K562 (cell line): Measurements from ENCODE around the gene C19orf67. TPM values are rescaled to one million over a fixed set of nuclear protein-coding genes. Genes with fewer than 3 reads are reported as not detected.

Experiments
- ARID4B ChIP-seq: sonication (generic); formaldehyde crosslinking; IDR thresholded peaks from 2 replicates; pipeline ENCODE4 v1.8.0; 2022; ENCODE audit warnings: mild to moderate bottlenecking, missing genetic modification reagents
- CBX2 ChIP-seq: fragments of 200-600 bp; sonication (generic); IDR thresholded peaks from one replicate; pipeline ENCODE4 v1.6.1; 2012; ENCODE audit warnings: mild to moderate bottlenecking, low read length, inconsistent platforms; ENCODE audit not compliant: insufficient read depth, poor library complexity, severe bottlenecking
- CHD4 ChIP-seq: fragments of 200-600 bp; sonication (generic); IDR thresholded peaks from 3 replicates; pipeline ENCODE4 v1.6.1; 2012; ENCODE audit warnings: low read depth, mild to moderate bottlenecking, mixed read lengths, low read length, inconsistent platforms; ENCODE audit not compliant: insufficient read depth, insufficient replicate concordance, poor library complexity, severe bottlenecking
- CTCF ChIP-seq, 3 experiments: IDR thresholded peaks in 2 of 3; conservative IDR thresholded peaks in 1 of 3; 2 replicates each; pipeline ENCODE4 v1.5.1; 2011 to 2012; ENCODE audit warnings: low read length in 3 of 3, mild to moderate bottlenecking in 3 of 3, control low read depth in 2 of 3, improper control_type of control experiment in 1 of 3, inconsistent platforms in 1 of 3, low read depth in 1 of 3, mixed read lengths in 1 of 3, moderate library complexity in 1 of 3; ENCODE audit not compliant: insufficient read depth in 2 of 3
- GATAD2A ChIP-seq: fragments of 450-650 bp; IDR thresholded peaks from 2 replicates; pipeline ENCODE4 v1.6.1; 2017
- HES1 ChIP-seq: fragments of 450-650 bp; IDR thresholded peaks from 2 replicates; pipeline ENCODE4 v1.6.1; 2016; ENCODE audit warnings: low read depth, mild to moderate bottlenecking, moderate library complexity
- IRF9 ChIP-seq: fragments of 450-650 bp; IDR thresholded peaks from 2 replicates; pipeline ENCODE4 v1.6.1; 2016; ENCODE audit warnings: missing biosample characterization, missing genetic modification characterization
- MAX ChIP-seq: sonication (generic); formaldehyde crosslinking; IDR thresholded peaks from 2 replicates; pipeline ENCODE4 v1.9.0; 2022; ENCODE audit warnings: mild to moderate bottlenecking, missing genetic modification reagents
- NR2C1 ChIP-seq, 2 experiments: fragments of 450-650 bp; IDR thresholded peaks; 2 replicates each; pipeline ENCODE4 v1.6.1; 2017; ENCODE audit warnings: mild to moderate bottlenecking in 2 of 2, antibody characterized with exemption in 1 of 2, inconsistent platforms in 1 of 2, missing compliant biosample characterization in 1 of 2, missing genetic modification characterization in 1 of 2
- PBX2 ChIP-seq, 2 experiments: IDR thresholded peaks in 1 of 2; conservative IDR thresholded peaks in 1 of 2; 2 replicates each; pipeline ENCODE4 v1.6.1; 2016; ENCODE audit warnings: low read depth in 2 of 2, mild to moderate bottlenecking in 1 of 2, missing compliant biosample characterization in 1 of 2, missing genetic modification characterization in 1 of 2, moderate library complexity in 1 of 2
- SMARCA4 ChIP-seq: fragments of 450-650 bp; IDR thresholded peaks from 2 replicates; pipeline ENCODE4 v1.6.1; 2016
- SOX6 ChIP-seq: fragments of 450-650 bp; IDR thresholded peaks from 2 replicates; pipeline ENCODE4 v1.6.1; 2014; ENCODE audit warnings: mild to moderate bottlenecking
- ZKSCAN1 ChIP-seq: fragments of 150-350 bp; IDR thresholded peaks from 2 replicates; pipeline ENCODE4 v1.6.1; 2016; ENCODE audit warnings: low read depth, low read length
- polyA plus RNA-seq, 8 experiments: library from polyadenylated mRNA; depleted of rRNA in 4 of 8; stranded (reverse) in 5 of 8; unstranded in 3 of 8; fragments of >200 nt; fragmentation: Nextera tagmentation in 2 of 8; fragmentation: Illumina TruSeq in 1 of 8; extraction: Ambion mirVana in 2 of 8; extraction: Trizol in 1 of 8; gene quantifications; 2 replicates each; pipeline versions ENCODE4 v1.2.1 to v1.2.3, GENCODE V29; 2011 to 2014; ENCODE audit warnings: inconsistent platforms in 1 of 8, missing spikeins in 1 of 8
- total RNA-seq, 7 experiments: library from RNA; depleted of rRNA in 6 of 7; stranded (reverse); fragments of >200 nt in 6 of 7; fragmentation: Illumina TruSeq in 2 of 7; extraction: Trizol in 2 of 7; gene quantifications; 2 replicates each; pipeline versions ENCODE4 v1.2.1 to v1.2.3, GENCODE V29; 2011 to 2021; ENCODE audit warnings: low replicate concordance in 1 of 7

The C19orf67 gene
- total and polyA plus RNA-seq, 9 of the 15 experiments (the other 6 are each of a cell fraction or from before 2014, with no cell fraction given): 0.29 to 1.8 (median 0.51) TPM; not detected in 3

- no peak for TF ChIP-seq IRF9 (tag)
- TF ChIP-seq CHD4: peak; percentile 26
- no peak for TF ChIP-seq GATAD2A
- peak; percentile 22; the same call in 1 of the 2 replicates for TF ChIP-seq NR2C1 (IDR thresholded peaks at IDR 0.05)
- peak; percentile 59 for TF ChIP-seq NR2C1 (tag; IDR thresholded peaks at IDR 0.05)
- TF ChIP-seq MAX (CRISPR knock-in tag): peak; percentile 40; the same call in 1 of the 2 replicates
- no peak for TF ChIP-seq HES1
- 0 out of 2 replicates have a peak, but pooled peaks have one; percentile 49 for TF ChIP-seq ZKSCAN1
- TF ChIP-seq SMARCA4: 0 out of 2 replicates have a peak, but pooled peaks have one; percentile 34
- TF ChIP-seq ARID4B (CRISPR knock-in tag): peak; percentile 56; the same call in 1 of the 2 replicates
- 0 out of 2 replicates have a peak, but pooled peaks have one; percentile 13 for TF ChIP-seq SOX6
- TF ChIP-seq CBX2: no peak
- peak; percentile 94 to 97 (median 95) for TF ChIP-seq CTCF (IDR thresholded peaks at IDR 0.05 in 2 of 3, conservative IDR thresholded peaks at IDR 0.05 in 1 of 3; ENCODE audit: insufficient read depth in 2 of 3, low read depth in 1 of 3, low read length in 3 of 3)
- TF ChIP-seq PBX2 (CRISPR knock-in tag; IDR thresholded peaks at IDR 0.05; ENCODE audit: low read depth): no peak
- TF ChIP-seq PBX2 (tag; conservative IDR thresholded peaks at IDR 0.05; ENCODE audit: low read depth): peak; percentile 52; the same call in 1 of the 2 replicates
These were observed 28.3 kb upstream of the C19orf67 start (continued) for GRCh38 chr19:14113762-14114414.
